K562 (cell line): ENCODE results near the gene DLGAP1. TPM values are rescaled to one million over a fixed set of nuclear protein-coding genes. Genes with fewer than 3 reads are reported as not detected.

Experiments
- ATAC-seq: fragments of 200-7000 bp; cut with Tn5 transposase; 3 replicates; pipeline ENCODE4 v1.9.1; 2020; ENCODE audit warnings: moderate library complexity
- BruUV-seq: library from RNA; stranded (reverse); fragments of 400-500 nt; replicated peaks from 2 replicates; lab custom pipeline; 2021; lab: Mats Ljungman, UMichigan
- CTCF ChIA-PET: fragments of 300-600 bp; formaldehyde crosslinking; extraction: SDS; loops from one replicate; lab custom pipeline; 2021; ENCODE audit warnings: low intra/inter-chr PET ratio; lab: Yijun Ruan, JAX
- POLR2A ChIA-PET: fragments of 300-600, 350-650 bp; sonication (Branson Sonifier 250); formaldehyde crosslinking; extraction: SDS; loops from one replicate; lab custom pipeline; 2021; ENCODE audit warnings: antibody characterized with exemption, inconsistent platforms; lab: Yijun Ruan, JAX
- DNase-seq, 4 experiments: peaks; one replicate each; pipeline versions ENCODE4 v3.0.0 to v3.0.0-alpha.2; 2011 to 2018; ENCODE audit warnings: low spot score in 3 of 4, mixed read lengths in 3 of 4; ENCODE audit errors: extremely low read depth in 1 of 4
- FAIRE-seq: peaks from 2 replicates; lab custom pipeline; 2011; peaks lifted over from hg19 to GRCh38; lab: Jason Lieb, UNC
- H2AFZ ChIP-seq: 2 replicates; pipeline ENCODE4 v1.6.0; 2011; ENCODE audit warnings: low read depth, low read length, control low read depth, inconsistent platforms
- H3K27ac ChIP-seq: fragments of 200-600 bp; 3 replicates; pipeline ENCODE4 v1.8.0; 2011; ENCODE audit warnings: low read depth, mild to moderate bottlenecking, control low read depth, inconsistent platforms, low read length, moderate library complexity, mixed read lengths; ENCODE audit errors: extremely low read depth
- H3K27me3 ChIP-seq, 2 experiments: fragments of 300-600 bp in 1 of 2; 2 replicates in 1 of 2; 3 replicates in 1 of 2; pipeline versions ENCODE4 v1.6.0 to v1.8.0; 2011; ENCODE audit warnings: inconsistent platforms in 2 of 2, low read length in 2 of 2, mild to moderate bottlenecking in 1 of 2, mixed read lengths in 1 of 2, moderate library complexity in 1 of 2; ENCODE audit not compliant: control insufficient read depth in 2 of 2, insufficient read depth in 2 of 2
- H3K36me3 ChIP-seq: fragments of 300-600 bp; 3 replicates; pipeline ENCODE4 v1.8.0; 2011; ENCODE audit warnings: mild to moderate bottlenecking, low read length, inconsistent platforms; ENCODE audit not compliant: control insufficient read depth, insufficient read depth
- H3K4me1 ChIP-seq, 2 experiments: fragments of 200-600 bp in 1 of 2; replicated peaks in 1 of 2; 2 replicates in 1 of 2; 3 replicates in 1 of 2; pipeline versions ENCODE4 v1.5.1 to v1.8.0; 2011; ENCODE audit warnings: inconsistent platforms in 2 of 2, low read length in 2 of 2, mild to moderate bottlenecking in 1 of 2, mixed read lengths in 1 of 2, moderate library complexity in 1 of 2; ENCODE audit not compliant: control insufficient read depth in 2 of 2, insufficient read depth in 2 of 2
- H3K4me2 ChIP-seq: 2 replicates; pipeline ENCODE4 v1.6.1; 2011; ENCODE audit warnings: low read length, control low read depth, inconsistent platforms, mixed read lengths; ENCODE audit not compliant: insufficient read depth
- H3K4me3 ChIP-seq: fragments of 200-600 bp; sonication (generic), shearing (Covaris generic); 2 replicates; pipeline ENCODE4 v1.5.1; 2016; ENCODE audit warnings: control low read depth, inconsistent platforms
- H3K79me2 ChIP-seq: fragments of 200-600 bp; 3 replicates; pipeline ENCODE4 v1.8.0; 2011; ENCODE audit warnings: low read length, inconsistent platforms; ENCODE audit not compliant: control insufficient read depth, insufficient read depth
- H3K9ac ChIP-seq, 2 experiments: 2 replicates each; pipeline versions ENCODE4 v1.6.0 to v1.6.1; 2011; ENCODE audit warnings: low read depth in 2 of 2, low read length in 2 of 2, control low read depth in 1 of 2, inconsistent platforms in 1 of 2, mild to moderate bottlenecking in 1 of 2, mixed read lengths in 1 of 2; ENCODE audit not compliant: insufficient read depth in 1 of 2
- H3K9me1 ChIP-seq: one replicate; pipeline ENCODE4 v1.6.0; 2011; ENCODE audit warnings: inconsistent platforms, mild to moderate bottlenecking, low read length, moderate library complexity; ENCODE audit not compliant: control insufficient read depth, insufficient read depth
- H3K9me3 ChIP-seq: replicated peaks from 2 replicates; pipeline ENCODE4 v1.5.1; 2011; ENCODE audit warnings: low read depth, low read length, inconsistent platforms; ENCODE audit not compliant: control insufficient read depth, insufficient read depth
- H4K20me1 ChIP-seq: replicated peaks from 2 replicates; pipeline ENCODE4 v1.6.1; 2011; ENCODE audit warnings: low read length, inconsistent platforms, mixed read lengths; ENCODE audit not compliant: control insufficient read depth, insufficient read depth
- BHLHE40 ChIP-seq: IDR thresholded peaks from 2 replicates; pipeline ENCODE4 v1.6.1; 2011; ENCODE audit warnings: low read length, improper control_type of control experiment
- DIDO1 ChIP-seq: fragments of 450-650 bp; IDR thresholded peaks from 2 replicates; pipeline ENCODE4 v1.6.1; 2016; ENCODE audit warnings: low read depth, missing biosample characterization, missing genetic modification characterization
- DMBX1 ChIP-seq: fragments of 250-450 bp; sonication (Bioruptor Pico); IDR thresholded peaks from 2 replicates; pipeline ENCODE4 v1.8.0; 2022; ENCODE audit warnings: inconsistent platforms, mild to moderate bottlenecking, moderate library complexity, borderline replicate concordance
- FOSL1 ChIP-seq: fragments of 200-800 bp; sonication (Bioruptor generic); conservative IDR thresholded peaks from 2 replicates; pipeline ENCODE4 v1.6.1; 2016; ENCODE audit warnings: missing genetic modification characterization, missing compliant biosample characterization
- HDAC6 ChIP-seq: IDR thresholded peaks from 2 replicates; pipeline ENCODE4 v1.6.1; 2012; ENCODE audit warnings: low read depth, mild to moderate bottlenecking, control low read depth, inconsistent platforms, low read length, moderate library complexity
- KDM4B ChIP-seq, 2 experiments: fragments of 450-650 bp in 1 of 2; sonication (generic) in 1 of 2; IDR thresholded peaks; 2 replicates each; pipeline ENCODE4 v1.6.1; 2016 to 2017; ENCODE audit warnings: borderline replicate concordance in 2 of 2, antibody characterized with exemption in 1 of 2, low read depth in 1 of 2, mild to moderate bottlenecking in 1 of 2
- RAD21 ChIP-seq, 2 experiments: fragments of 250-450 bp in 1 of 2; fragments of 450-650 bp in 1 of 2; sonication (Bioruptor Pico) in 1 of 2; formaldehyde crosslinking in 1 of 2; IDR thresholded peaks in 1 of 2; conservative IDR thresholded peaks in 1 of 2; 2 replicates each; pipeline versions ENCODE4 v1.4.0 to v1.8.0; 2020 to 2022; ENCODE audit warnings: mild to moderate bottlenecking in 2 of 2, moderate library complexity in 1 of 2
- RBM39 ChIP-seq: fragments of 200-400 bp; formaldehyde crosslinking; optimal IDR thresholded peaks from 2 replicates; pipeline ENCODE3; 2018; ENCODE audit warnings: low read depth, low read length
- SRSF7 ChIP-seq: fragments of 200-400 bp; formaldehyde crosslinking; optimal IDR thresholded peaks from 2 replicates; pipeline ENCODE3; 2017; ENCODE audit warnings: mild to moderate bottlenecking, low read depth, low read length
- TFE3 ChIP-seq: fragments of 450-650 bp; formaldehyde crosslinking; IDR thresholded peaks from 2 replicates; pipeline ENCODE4 v1.4.0; 2020; ENCODE audit warnings: mild to moderate bottlenecking, mixed read lengths
- ZNF507 ChIP-seq: conservative IDR thresholded peaks from 2 replicates; pipeline ENCODE4 v1.6.1; 2017; ENCODE audit warnings: missing genetic modification characterization, missing compliant biosample characterization
- ZNF644 ChIP-seq: fragments of 200-800 bp; sonication (Bioruptor generic); IDR thresholded peaks from 2 replicates; pipeline ENCODE4 v1.6.1; 2016; ENCODE audit warnings: low read depth, missing genetic modification characterization, missing compliant biosample characterization
- ZNF699 ChIP-seq: fragments of 250-450 bp; sonication (Bioruptor Pico); IDR thresholded peaks from 2 replicates; pipeline ENCODE4 v1.8.0; 2021; ENCODE audit warnings: mild to moderate bottlenecking, moderate library complexity; ENCODE audit not compliant: insufficient replicate concordance
- ZSCAN32 ChIP-seq: fragments of 450-650 bp; formaldehyde crosslinking; IDR thresholded peaks from 2 replicates; pipeline ENCODE4 v1.4.0; 2020; ENCODE audit warnings: mild to moderate bottlenecking, moderate library complexity
- WGBS: fragments of 100-300 bp; shearing (Covaris generic); methylation state at CpG from one replicate; pipeline ENCODE4 v1.1.6; 2016; ENCODE audit warnings: low coverage, mixed read lengths; ENCODE audit not compliant: insufficient coverage; ENCODE audit errors: missing lambda C conversion rate; 5-methylcytosine and 5-hydroxymethylcytosine counted together
- in situ Hi-C: fragments of 300-500 bp; cut with MboI; formaldehyde crosslinking; loops from 4 replicates; pipeline ENCODE4 v1.15.0; 2018; ENCODE audit warnings: inconsistent platforms, mixed read lengths
- intact Hi-C: fragments of 100-400 bp; cut with micrococcal nuclease; formaldehyde crosslinking; loops from 2 replicates; pipeline ENCODE4 v1.14.2; 2022
- polyA plus RNA-seq, 8 experiments: library from polyadenylated mRNA; depleted of rRNA in 4 of 8; stranded (reverse) in 5 of 8; unstranded in 3 of 8; fragments of >200 nt; fragmentation: Nextera tagmentation in 2 of 8; fragmentation: Illumina TruSeq in 1 of 8; extraction: Ambion mirVana in 2 of 8; extraction: Trizol in 1 of 8; gene quantifications; 2 replicates each; pipeline versions ENCODE4 v1.2.1 to v1.2.3, GENCODE V29; 2011 to 2014; ENCODE audit warnings: inconsistent platforms in 1 of 8, missing spikeins in 1 of 8
- total RNA-seq, 7 experiments: library from RNA; depleted of rRNA in 6 of 7; stranded (reverse); fragments of >200 nt in 6 of 7; fragmentation: Illumina TruSeq in 2 of 7; extraction: Trizol in 2 of 7; gene quantifications; 2 replicates each; pipeline versions ENCODE4 v1.2.1 to v1.2.3, GENCODE V29; 2011 to 2021; ENCODE audit warnings: low replicate concordance in 1 of 7

DLGAP1 gene
- total and polyA plus RNA-seq, 9 of the 15 experiments (the other 6 are each of a cell fraction or from before 2014, with no cell fraction given) = 0.04 to 0.22 (median 0.08) TPM

- Histone ChIP-seq H3K4me2 (no peak overlapping the region), H3K4me3 (no peak overlapping the region), H3K9me1 (no peaks in the 10 kb centered on the region), H3K79me2 (no peaks in the 10 kb centered on the region), H4K20me1 (no peaks in the 10 kb centered on the region), H3K4me1 (no peaks in the 10 kb centered on the region), H3K27me3 (no peaks in the 10 kb centered on the region), H3K9ac (no peak overlapping the region), H3K9me3 (no peaks in the 10 kb centered on the region), H3K36me3 (no peaks in the 10 kb centered on the region), H2AFZ (no peak overlapping the region), H3K27ac (no peak overlapping the region)
- in situ Hi-C loops = no loop called here
- intact Hi-C loops = no loop called here
- CTCF ChIA-PET = no interaction called here
- FAIRE-seq (no peak), ATAC-seq (no peak), DNase-seq (no peak)
- TF ChIP-seq DIDO1 (no peak), ZNF699 (CRISPR knock-in tag) (no peak), DMBX1 (CRISPR knock-in tag) (no peak), RBM39 (no peak), ZNF507 (tag) (no peak), HDAC6 (no peak), SRSF7 (no peak), BHLHE40 (no peak), TFE3 (CRISPR knock-in tag) (no peak), ZNF644 (tag) (no peak), KDM4B (IDR thresholded peaks at IDR 0.05; ENCODE audit: borderline replicate concordance in 2 of 2, low read depth in 1 of 2) (no peak), FOSL1 (tag) (no peak), ZSCAN32 (CRISPR knock-in tag) (no peak), RAD21 (CRISPR knock-in tag; conservative IDR thresholded peaks at IDR 0.05 in 1 of 2, IDR thresholded peaks at IDR 0.05 in 1 of 2) (no peak)
- WGBS = 0% methylated on average over 5 of the region's 5 CpGs
- no TSS peak for BruUV-seq
- POLR2A ChIA-PET = no interaction called here
Measured at GRCh38 chr18:4430836-4431235, 24.3 kb downstream of the DLGAP1 start.
